HepG2 (cell line): ENCODE measurements around the gene GABBR2.
"Not testable (repeated sequence)": the region's sequence is repeated elsewhere in the genome, so short reads cannot be mapped to it uniquely, and the experiment has no call there.

Source experiments
- EP300 ChIP-seq, 3 experiments: sonication (generic) in 1 of 3; formaldehyde crosslinking in 1 of 3; IDR thresholded peaks; 2 replicates each; pipeline versions ENCODE4 v1.5.1 to v1.6.1; 2011 to 2020; ENCODE audit warnings: low read depth in 2 of 3, low read length in 2 of 3, borderline replicate concordance in 1 of 3, improper control_type of control experiment in 1 of 3, mild to moderate bottlenecking in 1 of 3, missing genetic modification reagents in 1 of 3, moderate library complexity in 1 of 3
- ESRRA ChIP-seq: sonication (generic); formaldehyde crosslinking; IDR thresholded peaks from 2 replicates; pipeline ENCODE4 v1.5.1; 2020; ENCODE audit warnings: mild to moderate bottlenecking, low read depth, missing genetic modification reagents
- JUND ChIP-seq: sonication (generic); formaldehyde crosslinking; IDR thresholded peaks from 2 replicates; pipeline ENCODE4 v1.8.0; 2022; ENCODE audit warnings: mild to moderate bottlenecking, missing genetic modification reagents
- TEAD2 ChIP-seq: sonication (generic); formaldehyde crosslinking; IDR thresholded peaks from 2 replicates; pipeline ENCODE4 v1.9.0; 2021; ENCODE audit warnings: missing genetic modification reagents
- YY1 ChIP-seq: IDR thresholded peaks from 2 replicates; pipeline ENCODE4 v1.6.1; 2011; ENCODE audit warnings: low read length, low read depth, moderate library complexity, mild to moderate bottlenecking; ENCODE audit not compliant: insufficient read depth, insufficient replicate concordance
- ZC3H4 ChIP-seq: sonication (generic); formaldehyde crosslinking; IDR thresholded peaks from 2 replicates; pipeline ENCODE4 v1.4.0; 2020; ENCODE audit warnings: missing genetic modification reagents, borderline replicate concordance
- ZSCAN29 ChIP-seq: sonication (generic); formaldehyde crosslinking; conservative IDR thresholded peaks from 2 replicates; pipeline ENCODE4 v1.4.0; 2020; ENCODE audit warnings: mild to moderate bottlenecking, missing genetic modification reagents

DNA sequence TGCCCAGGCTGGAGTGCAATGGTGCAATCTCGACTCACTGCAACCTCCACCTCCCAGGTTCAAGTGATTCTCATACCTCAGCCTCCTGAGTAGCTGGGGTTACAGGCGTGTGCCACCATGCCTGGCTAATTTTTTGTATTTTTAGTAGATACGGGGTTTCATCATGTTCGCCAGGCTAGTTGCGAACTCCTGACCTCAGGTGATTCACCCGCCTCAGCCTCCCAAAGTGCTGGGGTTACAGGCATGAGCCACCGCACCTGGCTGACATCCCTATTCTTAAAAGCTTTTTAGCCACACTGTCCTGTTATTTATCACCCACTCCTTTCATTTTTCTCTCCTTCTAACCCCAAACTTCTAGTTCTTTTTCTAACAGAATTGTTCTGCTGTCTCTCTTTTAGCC is 425.6 kb downstream of the GABBR2 start:
- not testable (repeated sequence) for TF ChIP-seq ESRRA (CRISPR knock-in tag); EP300 (IDR thresholded peaks at IDR 0.05; ENCODE audit: low read depth in 2 of 2, low read length in 2 of 2); EP300 (CRISPR knock-in tag; IDR thresholded peaks at IDR 0.05; ENCODE audit: borderline replicate concordance); YY1; TEAD2; ZC3H4 (CRISPR knock-in tag); JUND (CRISPR knock-in tag); ZSCAN29
